GM19099 (cell line): ENCODE measurements around the gene AKAP13.

ENCODE experiments used
- POLR2A ChIP-seq: IDR thresholded peaks from 3 replicates; pipeline ENCODE4 v1.6.1; 2011; ENCODE audit warnings: low read depth; ENCODE audit not compliant: insufficient read length; ENCODE audit errors: extremely low read depth

AKAP13 gene

DNA sequence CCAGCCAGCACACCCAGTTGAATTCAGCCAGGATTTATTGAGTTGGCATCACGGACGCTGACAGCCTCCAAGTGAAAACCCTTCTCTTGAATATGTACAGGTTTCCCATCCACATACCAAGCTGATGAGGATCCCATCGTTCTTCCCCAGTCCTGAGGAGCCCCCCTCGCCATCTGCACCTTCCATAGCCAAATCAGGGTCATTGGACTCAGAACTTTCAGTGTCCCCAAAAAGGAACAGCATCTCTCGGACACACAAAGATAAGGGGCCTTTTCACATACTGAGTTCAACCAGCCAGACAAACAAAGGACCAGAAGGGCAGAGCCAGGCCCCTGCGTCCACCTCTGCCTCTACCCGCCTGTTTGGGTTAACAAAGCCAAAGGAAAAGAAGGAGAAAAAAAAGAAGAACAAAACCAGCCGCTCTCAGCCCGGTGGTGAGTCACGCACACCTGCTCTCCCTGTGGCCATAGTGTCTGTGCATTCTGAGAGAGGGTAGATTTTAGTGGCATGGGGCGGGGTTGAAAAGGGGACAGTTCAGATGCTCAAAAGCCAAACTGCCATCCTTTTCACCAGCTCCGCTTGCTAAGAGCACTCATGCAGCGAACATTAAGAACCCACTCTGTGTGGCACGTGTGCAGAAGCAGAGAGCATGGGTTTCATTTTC is 363.1 kb downstream of the AKAP13 start:
- no peak for TF ChIP-seq POLR2A

DNA sequence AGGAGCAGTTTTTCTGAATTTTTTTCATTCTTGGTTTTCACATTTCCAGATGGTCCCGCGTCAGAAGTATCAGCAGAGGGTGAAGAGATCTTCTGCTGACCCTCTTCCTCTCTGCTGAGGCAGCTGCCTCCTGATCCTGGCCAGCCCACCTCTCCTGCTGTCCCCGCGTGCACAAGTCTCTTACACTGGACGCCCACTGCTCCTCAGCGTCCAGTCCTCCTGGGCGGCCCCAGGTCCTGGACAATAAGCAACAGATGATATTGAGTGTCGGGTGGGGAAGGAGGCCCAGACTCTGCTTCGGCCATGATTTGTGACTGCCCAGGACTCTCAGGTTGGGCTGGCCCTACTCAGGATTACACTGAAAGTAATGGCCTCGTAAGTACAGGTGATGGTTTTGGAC is 364.2 kb downstream of the AKAP13 start:
- no peak for TF ChIP-seq POLR2A

DNA sequence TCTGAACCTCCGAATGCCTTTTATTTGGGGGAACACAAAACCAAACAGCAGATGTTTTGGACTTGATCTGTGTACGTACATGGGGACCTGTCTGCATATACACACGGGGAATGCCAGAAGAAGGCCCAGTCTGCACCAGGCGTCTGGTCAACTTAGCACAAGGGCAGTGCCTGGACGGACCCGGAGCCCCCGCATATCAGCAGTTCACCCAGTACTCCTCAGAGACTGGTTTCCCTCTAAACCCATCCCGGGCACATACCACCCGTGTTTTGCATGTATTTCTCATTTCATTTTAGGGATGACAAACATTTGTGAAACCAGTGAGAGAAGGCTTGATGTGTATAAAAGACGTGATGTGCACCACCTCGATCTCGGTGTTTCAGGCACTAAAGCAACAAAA is 364.6 kb downstream of the AKAP13 start:
- no peak for TF ChIP-seq POLR2A

DNA sequence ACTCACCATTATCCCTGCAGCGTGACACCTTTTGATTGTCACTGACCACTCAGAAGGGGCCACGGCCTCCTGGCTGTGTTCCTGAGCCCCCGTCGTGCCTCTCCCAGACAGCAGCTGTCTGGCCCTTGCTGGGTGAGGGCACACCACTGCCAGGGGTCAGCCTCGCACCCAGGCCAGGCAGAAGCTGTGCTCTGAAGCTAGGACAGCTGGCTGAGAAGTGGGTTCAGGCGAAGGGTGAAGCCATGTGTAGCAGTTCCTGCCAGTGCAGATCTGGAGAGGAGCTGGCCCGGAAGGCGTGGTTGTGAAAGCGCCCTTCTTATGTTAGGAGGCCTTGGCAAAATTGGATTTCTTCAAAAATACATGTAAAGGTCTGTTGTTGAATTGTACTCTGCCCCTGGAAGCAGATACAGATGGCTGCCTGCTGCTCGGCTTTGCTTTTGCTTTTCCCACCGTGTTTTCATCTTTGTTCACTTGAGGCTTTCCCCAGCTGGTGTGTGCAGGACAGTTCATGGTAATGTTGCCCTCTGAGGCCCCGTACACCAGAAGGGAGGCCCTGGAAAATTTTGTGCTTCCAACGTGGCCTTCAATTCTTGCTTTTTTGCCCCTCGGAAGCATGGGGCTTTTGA is 365.2 kb downstream of the AKAP13 start:
- no peak for TF ChIP-seq POLR2A

DNA sequence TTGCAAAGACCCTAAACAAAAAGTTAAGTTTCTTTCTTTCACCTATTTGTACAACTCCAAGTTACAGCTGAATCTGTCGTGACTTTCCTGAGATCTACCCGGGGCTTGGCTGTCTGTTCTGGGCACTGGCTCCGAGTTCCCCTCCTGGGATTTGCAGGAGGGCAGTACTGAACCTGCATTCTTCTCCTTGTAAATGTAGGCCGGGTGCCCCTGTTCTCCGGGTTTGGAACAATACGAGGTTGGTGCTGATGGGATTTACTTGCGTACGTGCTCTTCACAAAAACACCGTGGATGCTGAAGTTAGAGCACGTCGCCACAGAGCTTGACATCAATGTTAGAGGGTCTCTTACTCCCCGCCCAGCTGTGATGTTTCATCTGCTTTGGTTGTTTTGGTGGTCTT is 366.2 kb downstream of the AKAP13 start:
- no peak for TF ChIP-seq POLR2A

DNA sequence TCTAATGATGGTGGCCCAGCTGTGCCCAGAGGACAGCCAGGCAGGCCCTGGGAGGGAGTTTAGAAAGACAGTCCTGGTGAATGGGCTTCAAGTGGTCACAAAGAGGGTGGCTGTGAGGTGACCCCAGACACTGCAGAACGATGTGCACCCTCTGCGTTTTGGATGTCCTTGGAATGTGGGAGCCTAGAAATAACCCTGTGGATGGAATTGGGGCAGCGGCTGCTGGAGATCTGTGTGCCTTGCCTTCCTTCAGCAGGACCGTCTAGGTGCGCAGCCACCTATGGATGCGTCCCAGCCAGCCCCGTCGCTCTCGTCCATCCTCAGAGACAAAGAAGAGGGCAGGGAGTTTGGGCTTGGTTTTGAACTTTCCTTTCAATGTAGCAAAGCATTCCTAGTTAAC is 367.8 kb downstream of the AKAP13 start:
- TF ChIP-seq POLR2A = no peak

DNA sequence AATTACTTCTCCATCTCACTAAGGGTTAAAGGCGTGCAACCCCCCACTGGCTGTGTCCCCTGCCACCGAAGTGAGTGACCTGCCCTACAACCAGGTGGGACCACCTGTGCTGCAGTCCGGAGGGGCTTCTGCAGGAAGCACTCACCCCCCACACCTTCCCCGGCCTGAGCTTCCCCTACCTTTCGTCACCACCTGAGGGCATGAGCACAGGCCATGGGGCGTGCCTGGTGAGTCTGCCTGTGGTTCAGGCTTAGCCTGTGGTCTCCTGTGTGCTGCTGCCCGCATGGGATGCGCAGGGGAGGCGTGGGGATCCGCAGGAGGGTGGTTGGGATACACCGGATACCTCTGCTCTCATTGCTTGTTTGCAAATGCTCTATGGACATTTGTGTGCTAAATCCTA is 368.3 kb downstream of the AKAP13 start:
- TF ChIP-seq POLR2A = no peak

DNA sequence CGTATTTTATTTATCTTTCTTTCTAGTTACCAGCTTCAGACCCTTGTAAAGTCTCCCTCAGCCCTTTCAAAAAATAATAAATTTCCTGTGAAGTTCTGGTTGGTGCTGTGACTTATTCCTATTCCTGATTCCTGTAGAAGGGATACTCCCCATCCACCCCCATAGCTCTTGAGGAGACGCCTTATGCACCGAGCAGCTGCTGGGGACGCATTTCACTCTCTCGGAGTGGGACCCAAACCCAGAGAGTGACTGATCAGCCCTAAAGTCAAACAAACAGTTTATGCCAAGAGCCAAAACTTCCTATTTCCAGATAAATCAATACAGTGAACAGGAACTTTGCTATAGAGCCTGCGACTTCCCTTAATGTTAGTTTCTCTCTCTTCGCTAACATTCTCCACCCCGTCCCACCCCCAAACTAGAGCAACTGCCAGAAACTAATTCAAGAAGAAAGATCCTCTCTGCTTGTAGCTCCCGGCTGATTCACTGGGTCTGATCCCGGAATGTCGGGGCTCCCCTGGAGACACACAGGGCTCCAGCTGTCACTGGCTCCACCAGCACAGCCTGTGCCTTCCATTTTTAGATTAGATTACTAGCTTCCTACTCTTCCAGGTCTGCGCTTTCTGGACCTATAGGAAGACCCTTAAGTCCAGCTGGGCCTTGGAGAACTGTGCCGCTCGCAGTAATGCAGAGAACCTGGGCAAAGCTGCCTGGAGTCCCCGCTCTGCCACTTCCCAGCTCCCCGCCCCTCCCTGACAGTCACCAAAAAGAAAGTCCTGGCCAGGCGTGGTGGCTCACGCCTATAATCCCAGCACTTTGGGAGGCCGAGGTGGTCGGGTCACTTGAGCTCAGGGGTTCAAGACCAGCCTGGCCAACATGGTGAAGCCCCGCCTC is 369.1 kb downstream of the AKAP13 start:
- no peak for TF ChIP-seq POLR2A

DNA sequence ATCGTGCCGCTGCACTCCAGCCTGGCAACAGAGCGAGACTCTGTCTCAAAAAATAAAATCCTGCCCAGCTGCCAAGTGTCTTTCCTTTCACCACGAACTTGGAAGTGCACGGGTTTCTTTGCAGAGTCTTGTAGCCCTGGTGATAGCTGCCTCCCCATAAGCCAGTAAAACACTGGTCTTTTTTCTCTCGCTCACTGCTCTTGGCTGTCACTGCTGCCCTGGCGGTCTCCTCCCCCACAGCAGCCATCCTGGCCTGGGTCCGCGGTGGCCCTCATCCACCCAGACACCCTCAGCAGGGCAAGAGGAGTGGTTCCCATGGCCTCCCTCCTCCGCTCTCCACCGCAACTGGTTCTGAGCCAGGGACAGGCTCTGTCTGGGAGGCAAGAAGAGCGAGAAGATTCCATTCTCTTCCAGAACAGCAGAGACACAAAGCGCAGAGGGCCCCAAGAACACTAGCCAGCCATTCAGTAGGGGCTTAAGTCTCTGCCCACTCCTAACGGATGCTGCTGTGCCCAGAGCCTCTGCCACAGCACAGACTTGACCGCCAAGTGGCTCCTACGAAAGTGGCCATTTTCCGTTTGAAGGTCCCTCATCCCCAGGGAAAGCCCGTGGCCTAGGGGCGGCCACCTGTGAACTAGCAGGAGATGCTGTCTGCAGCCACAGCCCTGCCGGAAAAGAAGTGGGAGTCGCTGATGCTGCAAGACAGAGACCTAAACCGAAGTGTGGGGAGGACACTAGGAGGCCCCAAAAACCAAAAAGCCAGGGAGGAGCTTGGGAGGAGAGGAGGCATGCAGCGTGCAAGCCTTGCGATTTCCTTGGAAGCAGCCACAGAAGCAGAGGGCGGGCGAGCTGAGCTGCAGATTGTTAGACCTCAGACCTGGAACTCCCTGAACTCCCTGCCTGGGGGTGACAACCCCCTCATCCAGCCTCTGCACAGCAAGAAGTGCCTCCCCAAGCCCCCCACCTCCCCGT is 370.2 kb downstream of the AKAP13 start:
- TF ChIP-seq POLR2A = no peak

DNA sequence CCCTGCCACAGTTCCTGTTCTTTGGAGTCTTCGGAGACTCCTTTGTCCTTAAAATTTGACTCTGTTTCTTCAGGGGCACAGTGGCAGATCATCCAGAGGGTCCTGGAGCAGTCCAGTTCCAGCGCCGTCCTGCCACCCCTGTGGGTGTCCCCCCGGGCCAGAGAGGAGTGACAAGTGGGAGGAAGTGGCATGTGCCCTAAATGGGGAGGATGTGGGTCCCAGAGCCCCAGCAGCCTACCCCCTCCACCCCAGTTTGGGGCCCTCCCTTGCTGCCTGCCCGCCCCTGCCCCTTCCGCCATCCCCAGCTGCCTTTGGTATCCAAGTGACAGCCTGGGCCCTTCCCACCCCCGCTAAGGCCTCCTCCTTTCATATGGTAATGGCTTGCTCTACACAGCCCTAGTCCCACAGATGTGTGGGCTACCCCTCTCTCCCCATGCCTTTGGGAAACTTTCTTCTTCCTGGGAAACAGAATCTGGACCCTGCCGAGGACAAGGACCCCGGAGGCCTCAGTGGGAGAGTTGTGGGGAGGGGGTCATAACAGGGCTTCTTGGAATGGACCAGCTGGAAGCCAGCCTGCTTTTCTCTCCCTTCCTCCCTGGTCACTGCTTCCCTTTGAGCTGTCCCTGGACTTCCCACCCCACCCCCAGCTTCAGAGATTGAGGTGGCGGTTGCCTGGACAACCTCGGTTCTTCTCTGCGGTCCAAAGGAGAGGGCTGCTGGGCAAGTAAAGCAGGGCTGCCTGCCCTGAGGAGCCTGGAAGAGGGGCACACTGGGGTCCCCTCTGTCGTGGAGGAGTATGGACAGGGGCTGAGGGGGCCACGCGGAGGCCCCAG is 371.1 kb downstream of the AKAP13 start:
- TF ChIP-seq POLR2A = no peak

DNA sequence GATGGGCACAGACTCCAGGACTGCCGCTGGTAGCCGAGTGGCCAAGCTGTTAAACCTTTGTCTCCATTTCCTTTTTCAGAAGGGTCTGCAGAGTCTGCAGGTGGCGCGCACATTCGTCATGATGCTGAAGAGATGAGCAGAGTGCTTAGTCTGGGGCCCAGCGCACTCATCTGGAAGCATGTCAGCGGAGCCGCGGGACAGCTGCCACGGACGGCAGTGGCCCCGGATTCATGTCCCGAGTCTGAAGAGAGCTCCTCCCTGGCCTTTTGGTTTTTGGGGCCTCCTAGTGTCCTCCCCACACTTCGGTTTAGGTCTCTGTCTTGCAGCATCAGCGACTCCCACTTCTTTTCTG is 371.7 kb downstream of the AKAP13 start:
- no peak for TF ChIP-seq POLR2A

DNA sequence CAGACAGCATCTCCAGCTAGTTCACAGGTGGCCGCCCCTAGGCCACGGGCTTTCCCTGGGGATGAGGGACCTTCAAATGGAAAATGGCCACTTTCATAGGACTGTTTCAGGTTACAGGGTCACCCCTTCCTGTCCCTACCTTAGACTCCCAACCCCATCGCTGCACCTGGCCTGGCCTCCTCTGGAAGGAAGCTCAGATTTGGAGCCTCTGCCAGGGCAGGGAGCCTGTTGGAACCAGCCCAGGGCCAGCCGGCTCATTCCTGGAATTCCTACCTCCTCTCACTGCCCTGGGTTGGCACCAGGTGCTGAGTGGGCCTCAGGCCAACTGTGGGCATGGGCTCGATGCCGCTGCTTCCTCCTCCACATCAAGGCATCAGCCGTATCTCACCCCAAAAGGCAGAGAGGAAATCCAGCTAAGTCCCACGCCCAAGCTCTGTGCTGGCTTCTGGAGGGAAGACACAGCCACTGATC is 372.1 kb downstream of the AKAP13 start:
- no peak for TF ChIP-seq POLR2A

DNA sequence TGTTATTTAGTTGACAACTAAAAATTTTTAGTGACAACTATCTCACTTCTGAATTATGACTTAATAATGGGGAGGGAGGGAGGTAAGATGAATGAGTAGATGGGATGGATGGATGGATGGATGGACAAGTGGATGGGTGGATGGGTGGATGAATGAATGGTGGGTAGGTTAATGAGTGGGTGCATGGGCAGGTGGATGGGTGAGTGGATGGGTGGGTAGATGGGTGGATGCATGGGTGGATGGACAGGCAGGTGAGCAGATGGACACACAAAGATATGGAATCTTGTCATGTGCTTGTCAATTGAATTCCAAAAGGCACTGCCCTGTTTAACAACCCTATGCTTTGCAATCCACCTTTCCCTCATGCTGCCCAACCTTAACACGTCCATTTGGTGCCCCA is 372.9 kb downstream of the AKAP13 start:
- no peak for TF ChIP-seq POLR2A
